GM21528 (cell line): ENCODE results near the gene ITGB5.

Experiments
- ATAC-seq: cut with Tn5 transposase; IDR thresholded peaks from one replicate; pipeline ENCODE4 v1.9.1; 2021; ENCODE audit warnings: mild to moderate bottlenecking, moderate library complexity; ENCODE audit not compliant: unreplicated experiment, low FRiP score

The ITGB5 gene

DNA sequence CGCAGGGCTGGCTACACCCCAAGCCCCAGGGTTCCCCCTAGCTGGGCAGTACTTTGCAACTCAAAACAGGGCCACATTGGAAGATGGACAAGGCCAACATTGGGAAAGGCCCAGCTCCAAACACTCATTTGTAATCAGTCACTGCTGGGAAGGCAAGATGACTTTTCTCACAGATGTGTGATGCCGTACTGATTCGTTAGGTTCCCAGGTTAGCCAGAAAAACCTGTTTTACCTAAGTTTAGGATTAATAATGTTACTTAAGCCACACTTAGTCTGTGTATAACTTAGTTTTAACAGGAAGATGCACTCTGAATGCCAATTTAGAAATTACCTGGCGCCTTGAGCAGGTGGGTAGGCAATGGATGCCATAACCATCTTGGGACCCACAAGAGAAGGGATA, 71.0 kb downstream of the ITGB5 start:
- no peak for ATAC-seq

DNA sequence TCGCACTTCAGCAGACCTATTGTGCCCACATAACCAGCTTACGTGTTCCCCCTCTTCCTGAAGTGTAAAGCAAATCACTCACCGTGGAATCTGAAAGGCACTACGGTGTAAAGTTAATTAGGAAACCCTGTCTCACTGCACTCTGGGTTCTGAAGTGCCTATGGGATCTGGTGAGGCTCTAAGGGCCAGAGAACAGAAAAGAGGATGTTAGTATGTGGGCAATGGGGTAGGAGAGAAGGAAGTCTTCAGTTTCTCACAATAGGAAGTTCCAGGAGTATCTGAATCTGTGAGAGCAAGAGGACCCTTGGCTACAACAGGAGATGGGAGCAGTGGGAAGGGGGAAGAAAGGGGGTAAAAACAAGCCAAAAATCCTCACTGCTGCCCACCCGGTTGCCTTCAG, 71.4 kb downstream of the ITGB5 start:
- no peak for ATAC-seq

DNA sequence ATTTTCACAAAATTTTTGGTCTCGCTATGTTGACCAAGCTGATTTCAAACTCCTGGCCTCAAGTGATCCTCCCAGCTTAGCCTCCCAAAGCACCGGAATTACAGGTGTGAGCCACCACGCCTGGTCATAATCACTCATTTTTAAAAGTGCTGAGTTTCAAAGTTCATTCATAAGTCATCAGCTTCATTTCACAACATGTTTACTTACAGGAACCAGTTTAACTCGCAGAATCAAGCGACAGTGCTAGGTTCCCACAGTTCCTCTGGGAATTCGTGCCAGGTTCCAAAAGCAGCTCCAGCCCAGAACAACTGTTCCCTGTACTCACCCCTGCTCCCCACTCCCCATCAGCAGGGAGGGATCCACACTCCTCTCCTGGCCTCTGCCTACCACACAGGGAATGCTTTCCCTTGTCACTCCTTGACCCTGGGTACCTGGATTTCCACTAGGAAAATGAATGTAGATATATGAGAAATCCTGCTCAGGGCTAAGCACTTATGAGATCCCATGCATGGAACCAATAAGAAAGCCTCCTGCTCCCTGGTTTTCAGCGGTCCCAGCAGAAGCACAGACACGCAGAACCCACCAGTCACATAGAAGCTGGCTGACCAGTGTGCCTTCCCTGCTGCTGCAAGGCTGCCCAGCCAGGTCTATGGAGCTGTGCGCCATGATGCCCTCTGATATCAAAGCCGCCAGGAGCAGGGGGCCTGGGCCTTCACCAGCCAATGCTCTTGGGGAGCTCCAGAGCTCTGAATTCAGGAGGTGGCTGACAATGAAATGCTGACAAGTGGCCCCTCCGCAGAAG, 72.3 kb downstream of the ITGB5 start:
- no peak for ATAC-seq

DNA sequence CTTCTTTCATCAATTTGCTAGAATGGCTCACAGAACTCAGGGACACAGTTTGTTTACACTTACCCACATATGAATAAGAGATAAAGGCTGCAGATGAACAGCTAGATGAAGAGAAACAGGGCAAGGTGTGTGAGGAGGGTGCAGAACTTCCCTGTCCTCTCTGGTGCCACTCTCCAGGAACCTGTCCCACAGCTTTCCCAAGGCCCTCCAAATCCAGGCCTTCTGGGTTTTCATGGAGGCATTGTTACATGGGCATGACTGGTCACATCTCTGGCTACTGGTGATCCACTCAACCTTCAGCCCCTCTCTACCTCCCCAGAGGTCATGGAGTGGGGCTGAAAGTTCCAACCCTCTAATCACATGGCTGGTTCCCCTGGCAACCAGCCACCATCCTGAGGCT, 73.6 kb downstream of the ITGB5 start:
- ATAC-seq = no peak

DNA sequence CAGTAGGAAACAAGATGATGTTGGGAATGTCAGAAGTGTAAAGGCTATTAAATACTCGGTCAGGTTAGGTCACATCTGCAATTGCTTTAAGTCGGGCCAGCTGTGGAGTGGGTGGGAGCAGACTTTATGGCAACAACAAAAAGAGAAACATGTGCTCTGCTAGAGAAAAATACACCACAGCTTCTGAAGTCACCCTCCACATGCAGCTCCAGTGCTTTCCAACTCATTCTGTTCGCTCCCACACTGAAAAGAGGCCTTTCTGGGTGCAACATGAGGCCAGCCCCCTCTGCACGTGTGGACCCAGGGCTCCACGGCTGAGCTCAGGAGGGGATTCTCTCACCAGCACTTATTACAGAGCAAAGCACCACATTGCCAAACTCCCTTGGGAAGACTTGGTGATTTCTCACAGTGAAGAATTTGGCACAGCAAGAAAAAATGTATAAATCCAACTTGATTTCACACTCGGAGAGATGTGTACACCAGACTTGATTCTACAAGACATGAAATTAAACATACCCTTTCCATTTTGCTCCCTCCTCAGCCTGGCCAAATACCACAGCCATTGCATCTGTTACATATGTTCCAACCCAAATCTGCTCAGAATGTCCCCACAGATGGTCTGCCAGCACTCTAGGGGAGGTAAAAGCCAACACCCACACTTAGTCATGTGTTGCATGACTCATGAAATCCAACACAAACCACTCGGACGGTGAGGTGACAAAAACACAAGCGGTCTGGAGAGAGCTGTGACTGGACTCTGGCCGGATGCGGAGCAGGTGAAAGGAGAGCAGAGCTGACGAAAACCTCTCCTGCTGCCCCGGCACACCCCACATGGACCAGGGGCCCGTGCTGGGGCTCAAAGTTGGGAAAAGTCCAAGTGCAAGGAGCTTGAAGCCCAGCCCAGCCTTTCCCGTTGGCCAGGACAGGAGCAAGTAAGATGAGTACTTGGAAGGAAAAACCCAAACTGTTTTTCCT, 74.6 kb downstream of the ITGB5 start:
- no peak for ATAC-seq

DNA sequence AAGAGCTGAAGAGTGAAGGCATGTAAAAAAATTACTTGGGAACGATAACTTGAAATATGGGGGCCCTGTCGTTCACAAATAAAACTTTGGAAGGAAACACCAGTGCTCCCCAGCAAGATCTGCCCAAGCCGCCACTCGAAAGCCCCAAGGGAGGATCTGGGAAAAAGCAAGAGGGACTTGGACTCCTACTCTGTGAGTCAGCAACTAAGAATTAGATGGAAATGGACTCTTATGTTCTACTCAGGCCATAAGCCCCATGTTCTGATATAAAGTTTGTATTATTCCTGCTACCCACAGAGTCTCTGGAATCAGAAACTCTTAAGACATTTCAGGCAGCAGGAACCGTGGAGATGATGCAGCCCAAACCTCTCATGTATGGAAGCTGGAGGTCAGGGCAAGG, 75.7 kb downstream of the ITGB5 start:
- ATAC-seq = no peak

DNA sequence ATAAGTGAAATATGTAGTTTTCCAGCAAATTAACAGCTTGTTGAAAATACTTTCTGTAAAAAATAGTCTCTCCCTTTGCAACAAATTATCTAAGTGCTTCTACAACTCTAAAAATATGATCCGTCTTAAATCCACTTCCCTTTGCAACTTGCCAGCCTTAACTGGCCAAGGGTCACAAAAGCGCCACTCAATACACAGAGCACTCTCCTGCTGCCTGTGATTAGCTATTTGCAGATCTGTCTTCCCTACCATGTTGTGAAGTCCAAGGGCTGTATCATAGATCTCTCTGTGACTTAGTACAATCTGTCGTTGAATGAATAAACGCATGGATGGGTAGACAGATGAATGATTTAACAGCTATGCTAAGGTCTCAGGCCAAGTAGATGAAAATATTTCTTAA, 76.2 kb downstream of the ITGB5 start:
- no peak for ATAC-seq

DNA sequence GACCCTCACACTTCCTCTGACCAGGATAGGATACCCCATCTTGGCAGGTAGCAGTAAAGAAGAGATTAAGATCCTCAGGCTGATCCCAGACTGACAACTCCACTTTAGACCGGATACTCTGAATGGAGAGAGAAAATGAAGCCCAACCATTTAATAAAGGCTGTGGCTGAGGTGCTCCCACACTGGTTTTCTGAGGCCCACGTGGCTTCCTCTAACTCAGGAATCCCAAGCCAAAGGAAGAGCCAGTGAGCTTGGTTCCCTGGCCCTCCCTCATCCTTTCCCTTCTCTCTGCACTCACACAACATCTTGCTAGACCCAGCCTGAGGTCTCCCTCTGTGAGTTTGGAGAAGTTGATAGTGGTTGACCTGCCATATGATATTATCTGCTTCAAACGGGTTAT, 78.1 kb downstream of the ITGB5 start:
- ATAC-seq = no peak

DNA sequence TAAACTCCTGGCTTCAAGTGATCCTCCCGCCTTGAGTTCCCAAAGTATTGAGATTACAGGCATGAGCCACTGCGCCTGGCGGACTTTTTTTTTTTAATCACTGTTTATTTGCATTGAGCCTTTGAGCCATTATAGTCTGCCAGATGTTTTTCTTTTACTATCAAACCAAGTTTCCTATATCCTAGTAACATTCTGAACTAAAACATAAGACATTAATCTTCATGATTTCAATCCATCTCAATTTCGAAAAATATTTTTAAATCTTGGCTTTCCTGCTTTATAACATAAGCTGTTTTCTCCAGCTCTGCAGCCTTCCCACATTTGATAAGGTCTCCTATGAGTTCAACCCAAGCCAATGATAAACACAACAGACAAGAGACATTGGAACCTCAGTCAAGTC, 81.5 kb downstream of the ITGB5 start:
- no peak for ATAC-seq

DNA sequence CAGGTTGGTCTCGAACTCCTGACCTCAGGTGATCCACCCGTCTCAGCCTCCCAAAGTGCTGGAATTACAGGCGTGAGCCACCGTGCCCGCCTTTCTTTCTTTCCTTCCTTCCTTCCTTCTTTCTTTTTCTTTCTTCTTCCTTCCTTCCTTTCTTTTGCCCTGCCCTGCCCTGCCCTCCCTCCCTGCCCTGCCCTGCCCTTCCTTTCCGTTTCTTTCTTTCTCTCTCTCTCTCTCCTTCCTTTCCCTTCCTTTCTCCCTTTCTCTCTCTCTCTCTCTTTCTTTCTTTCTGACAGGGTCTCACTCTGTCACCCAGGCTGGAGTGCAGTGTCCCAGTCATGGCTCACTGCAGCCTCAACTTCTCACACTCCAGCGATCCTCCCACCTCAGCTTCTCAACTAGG, 82.3 kb downstream of the ITGB5 start:
- no peak for ATAC-seq

DNA sequence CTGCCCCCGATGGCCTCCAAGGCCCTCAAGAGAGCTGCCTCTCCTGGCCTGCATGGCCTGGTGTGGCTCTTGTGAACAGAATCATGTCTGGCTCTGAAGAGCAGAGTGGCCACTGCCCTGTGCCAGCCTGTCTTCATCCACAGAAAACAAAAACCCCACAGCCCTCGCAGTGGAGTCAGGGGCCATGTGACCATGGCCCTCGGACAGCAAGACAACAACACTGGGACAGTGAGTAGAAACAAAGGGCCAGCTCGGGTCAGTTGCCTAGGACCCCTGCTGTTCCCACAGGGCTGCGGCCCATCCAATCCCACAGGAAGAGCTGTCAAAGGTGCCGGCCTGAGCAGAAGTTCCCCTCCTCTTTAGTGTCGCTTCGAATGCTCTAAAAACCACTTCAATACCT, 84.5 kb downstream of the ITGB5 start:
- ATAC-seq = no peak

DNA sequence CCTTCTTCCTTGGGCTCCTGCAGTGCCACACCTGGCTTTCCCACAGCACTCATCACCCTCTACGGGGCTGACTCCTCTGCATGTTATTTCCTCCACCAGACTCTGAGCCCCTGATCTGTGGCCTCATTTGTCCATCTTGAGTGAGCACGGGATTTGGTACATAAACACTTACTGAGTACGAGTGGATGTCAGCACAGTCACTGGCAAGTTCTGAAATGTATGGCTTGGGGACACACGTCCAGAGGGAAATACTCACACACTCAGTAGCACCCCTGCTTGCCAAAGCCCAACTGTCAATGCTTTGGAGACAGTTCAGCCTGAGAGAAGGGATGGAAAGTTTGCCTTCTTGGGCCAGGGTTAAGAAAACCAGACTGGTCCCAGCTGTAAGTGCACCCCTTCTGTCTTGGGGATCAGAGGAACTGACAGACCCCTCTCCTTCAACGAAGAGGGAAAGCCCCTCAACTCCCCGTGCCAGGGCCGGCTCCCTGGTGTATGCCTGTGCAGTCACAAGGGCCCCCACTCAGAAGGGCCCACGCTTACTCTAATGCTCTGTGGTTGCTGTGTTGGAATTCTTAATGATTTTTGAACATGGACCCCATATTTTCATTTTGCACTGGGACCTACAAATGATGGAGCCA, 85.0 kb downstream of the ITGB5 start:
- no peak for ATAC-seq

DNA sequence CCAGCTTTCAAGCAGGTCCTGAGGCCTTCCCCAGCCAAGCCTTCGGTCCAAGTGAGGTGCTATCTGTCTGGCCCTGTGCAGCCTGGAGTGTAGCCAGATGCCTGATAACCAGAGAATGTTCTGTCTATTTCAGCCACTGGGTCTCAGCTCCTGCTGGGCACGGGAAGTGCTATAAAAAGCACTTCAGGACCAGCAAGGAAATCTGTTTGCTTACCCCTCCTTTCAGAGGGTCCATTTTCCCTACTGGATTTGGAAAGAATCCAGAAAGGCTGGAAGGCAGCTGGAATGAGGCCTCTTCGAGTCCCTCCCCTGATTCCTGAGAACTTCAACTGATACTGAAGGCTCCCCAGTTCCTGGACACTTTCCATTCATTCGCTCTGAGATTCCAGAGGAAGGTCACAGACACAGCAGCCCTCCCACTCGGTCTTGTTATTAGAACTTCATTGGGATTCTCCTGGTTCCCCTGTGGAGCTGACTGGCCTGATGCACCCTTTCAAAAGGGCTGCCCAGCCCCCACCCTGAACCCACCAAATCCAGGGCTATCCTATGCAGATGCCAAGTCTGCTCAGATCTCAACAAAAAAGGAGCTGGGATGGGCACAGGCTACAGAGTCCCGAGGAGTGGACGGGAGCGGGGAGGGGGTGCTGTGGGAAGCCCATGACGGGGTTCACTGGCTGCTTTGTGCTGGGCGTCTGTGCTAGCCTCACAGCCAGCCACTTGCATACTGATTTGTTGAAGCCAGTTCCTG, 86.5 kb downstream of the ITGB5 start:
- no peak for ATAC-seq

DNA sequence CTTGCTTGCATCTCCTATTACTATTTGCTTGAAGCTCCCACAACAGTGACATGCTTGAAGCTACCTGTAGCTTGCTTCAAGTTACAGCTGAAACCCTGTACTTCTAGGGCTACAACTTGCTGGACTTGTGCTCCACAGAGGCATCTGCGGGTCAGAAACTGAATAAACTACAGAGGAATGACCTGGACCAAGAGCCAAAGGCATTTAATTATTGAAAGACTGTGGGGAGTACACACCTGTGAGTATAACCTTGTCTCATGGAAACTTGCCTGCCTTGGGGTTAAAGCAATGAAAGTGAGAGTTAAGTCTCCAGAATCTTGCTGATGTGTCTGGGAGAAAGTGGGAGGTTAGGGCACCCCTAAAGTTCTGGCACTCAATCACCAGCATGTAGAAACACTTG, 87.1 kb downstream of the ITGB5 start:
- no peak for ATAC-seq

DNA sequence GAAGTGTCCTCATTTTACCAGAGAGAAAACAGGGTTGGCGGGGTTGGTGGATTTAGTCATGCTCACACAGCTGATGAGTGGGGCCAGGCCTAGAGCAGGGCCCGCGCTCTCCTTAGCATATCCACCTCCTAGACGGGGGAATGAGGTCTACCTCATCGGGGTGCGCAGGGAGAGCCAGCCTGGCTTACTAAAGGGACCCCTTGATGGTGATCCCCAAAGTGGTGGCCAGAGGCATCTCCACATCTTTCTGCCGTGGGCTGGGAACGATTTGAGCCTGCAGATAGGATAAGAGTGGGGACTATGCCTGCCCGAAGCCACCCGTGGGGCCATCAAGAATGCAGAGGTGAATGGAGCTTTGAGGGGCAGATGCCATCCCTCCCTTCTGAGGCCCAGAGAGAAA, 87.5 kb downstream of the ITGB5 start:
- ATAC-seq = no peak

DNA sequence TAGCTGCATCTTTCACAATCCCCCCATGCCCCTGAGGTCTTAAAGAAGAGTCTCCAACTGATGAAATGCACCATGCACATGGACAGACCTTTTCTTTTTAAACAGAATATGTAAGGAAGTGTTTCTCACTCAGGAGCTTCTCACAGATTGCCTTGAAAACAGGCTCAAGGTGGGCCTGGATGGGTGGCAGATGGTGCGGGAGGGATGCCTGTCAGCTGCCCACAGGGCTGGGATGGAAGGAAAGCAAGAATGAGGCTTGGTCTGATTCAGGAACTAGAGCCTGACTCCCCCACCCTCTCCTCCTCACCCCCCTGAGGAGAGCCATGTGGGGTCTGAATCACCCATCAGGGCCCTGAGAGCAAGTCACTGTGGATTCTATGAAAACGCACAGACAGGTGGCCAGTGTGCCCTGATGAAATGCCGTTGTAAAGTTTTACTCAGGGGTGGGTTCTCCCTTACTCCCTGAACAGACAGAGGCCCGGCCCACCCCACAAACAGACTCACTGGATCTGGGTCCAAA, 89.7 kb downstream of the ITGB5 start:
- ATAC-seq = no peak

DNA sequence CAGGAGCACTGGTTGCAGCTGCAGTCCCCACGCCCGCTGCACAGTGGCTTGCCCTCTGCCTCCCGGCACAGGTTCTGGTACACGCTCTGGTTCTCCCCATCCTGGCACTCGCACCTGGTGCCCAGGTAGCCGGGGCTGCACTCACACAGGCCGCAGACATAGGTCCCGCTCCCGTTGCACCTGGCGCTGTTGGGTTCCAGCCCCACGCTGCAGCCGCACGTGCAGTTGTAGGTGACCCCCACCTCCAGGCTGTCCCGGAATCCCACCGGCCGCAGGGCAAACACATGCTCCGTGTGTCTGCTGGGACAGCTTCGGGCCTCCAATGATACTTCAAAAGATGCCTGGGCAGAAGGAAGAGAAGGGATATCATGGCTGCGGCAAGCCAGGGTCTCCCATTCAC, 90.7 kb downstream of the ITGB5 start:
- no peak for ATAC-seq

DNA sequence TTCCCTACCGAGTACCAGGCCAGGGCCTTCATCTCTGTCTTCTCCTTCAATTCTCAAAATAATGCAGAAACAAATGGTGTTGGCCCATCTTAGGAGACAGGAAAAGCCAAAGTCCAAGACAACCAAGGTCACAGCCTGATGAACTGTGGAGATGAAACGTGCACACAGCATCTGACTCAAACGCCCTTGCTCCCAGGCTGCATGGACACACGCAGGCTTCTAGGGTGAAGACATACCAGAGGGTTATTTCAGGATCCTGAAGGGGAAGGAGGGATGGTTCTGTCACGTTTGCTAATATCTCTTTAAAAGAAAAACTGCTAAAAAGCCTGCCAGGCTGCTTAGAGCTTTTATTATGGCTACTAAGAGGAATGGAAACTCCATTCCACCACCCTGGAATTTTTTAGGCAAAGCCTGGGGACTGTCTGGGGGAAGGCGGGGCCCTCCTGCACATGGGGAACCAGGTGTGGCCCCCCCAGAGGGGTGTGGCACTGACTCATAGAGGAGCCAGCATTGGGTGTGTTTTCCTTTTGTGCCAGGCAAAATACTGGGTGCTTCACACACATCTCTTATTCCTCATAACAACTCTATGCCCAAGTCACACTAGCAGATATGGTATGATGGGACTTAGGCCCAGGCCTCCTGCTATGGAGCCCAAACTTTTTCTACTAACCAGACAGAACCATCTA, 94.0 kb downstream of the ITGB5 start:
- no peak for ATAC-seq

DNA sequence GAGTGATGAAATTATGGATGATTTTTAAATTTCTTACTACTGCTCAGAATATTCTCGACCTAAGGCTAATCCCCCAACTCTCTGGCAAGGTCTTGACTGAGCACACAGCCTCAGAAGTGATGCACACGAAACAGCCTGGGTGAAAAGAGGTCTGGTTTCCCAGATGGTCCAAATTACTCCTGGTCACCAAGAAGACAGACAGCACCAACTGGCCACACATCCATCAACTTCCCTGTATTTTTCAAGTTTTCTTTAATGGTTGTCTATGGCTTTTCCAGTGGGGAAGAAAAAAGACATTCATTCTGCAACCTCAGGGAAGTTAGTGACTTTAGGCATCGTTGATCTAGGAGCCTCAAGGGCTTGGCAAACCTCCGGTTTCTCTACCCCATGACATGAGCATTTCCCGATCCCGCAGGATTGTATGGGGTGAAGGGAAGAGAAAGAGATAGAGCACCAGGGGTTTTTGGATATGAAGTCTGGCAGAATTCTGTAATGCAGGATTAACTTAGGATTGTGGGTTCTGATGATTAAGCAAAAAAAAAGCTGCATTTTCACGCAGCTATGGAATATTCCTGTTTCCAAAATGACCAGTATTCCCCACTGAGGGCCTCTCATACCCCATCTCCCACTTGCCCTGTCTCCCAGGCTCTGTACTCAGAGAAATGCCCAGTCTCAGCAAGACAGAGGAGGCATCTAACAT, 94.7 kb downstream of the ITGB5 start:
- ATAC-seq = no peak
